ENCODE results near the gene GDPD1. TPM values are rescaled to one million over a fixed set of nuclear protein-coding genes. Genes with fewer than 3 reads are reported as not detected.

Gene GDPD1
- total RNA-seq, 1 experiment from 2014 or later, result 2.6 TPM

DNA sequence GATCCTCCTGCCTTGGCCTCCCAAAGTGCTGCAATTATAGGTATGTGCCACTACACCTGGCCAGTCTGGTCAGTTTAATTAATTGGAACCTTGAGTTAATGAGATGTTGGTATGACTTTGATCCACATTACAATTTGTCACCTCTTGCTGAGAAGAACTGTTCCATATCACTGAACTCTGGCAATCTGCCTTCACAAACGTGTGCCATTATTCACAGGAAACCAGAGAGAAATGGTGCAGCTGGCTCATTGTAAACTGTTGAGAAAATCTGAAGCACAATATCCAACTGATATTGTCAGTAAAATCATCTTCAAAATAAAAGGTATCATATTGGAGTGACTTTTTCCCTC, 71.8 kb downstream of the GDPD1 start:
- Histone ChIP-seq H4K5ac (ENCODE audit: insufficient read length, low read depth, low read length) (no peak overlapping the region), H3K14ac (ENCODE audit: insufficient read depth, low read length) (no peak overlapping the region), H3K79me2 (ENCODE audit: insufficient read depth, low read length) (no peaks in the 10 kb centered on the region), H3K79me1 (ENCODE audit: insufficient read depth, low read depth, low read length, poor library complexity, severe bottlenecking) (no peaks in the 10 kb centered on the region), H3K27ac (ENCODE audit: insufficient read length, low read depth, low read length) (no peak overlapping the region), H4K91ac (ENCODE audit: insufficient read length, low read depth, low read length) (no peak overlapping the region), H2AK5ac (ENCODE audit: insufficient read length, low read length) (no peak overlapping the region), H3K18ac (ENCODE audit: insufficient read length, low read depth, low read length) (no peak overlapping the region), H2AFZ (ENCODE audit: low read length) (no peak overlapping the region), H2BK120ac (ENCODE audit: low read depth, low read length, poor library complexity, severe bottlenecking) (no peak overlapping the region), H4K20me1 (ENCODE audit: control insufficient read depth, insufficient read depth, insufficient read length) (no peaks in the 10 kb centered on the region), H3T11ph (ENCODE audit: low read length) (no peak overlapping the region), H3K9me3 (ENCODE audit: control insufficient read depth, low read depth, low read length) (no peaks in the 10 kb centered on the region), H2BK15ac (ENCODE audit: low read depth, low read length) (no peak overlapping the region), H3K23ac (ENCODE audit: insufficient read length, low read depth, low read length) (no peak overlapping the region), H2BK20ac (ENCODE audit: low read depth, low read length, poor library complexity, severe bottlenecking) (no peak overlapping the region), H4K8ac (replicated peaks; ENCODE audit: insufficient read length, low read depth, low read length) (no peak overlapping the region), H3K4me1 (ENCODE audit: insufficient read depth, low read length) (no peaks in the 10 kb centered on the region; the same call in 1 of the 2 replicates), H3K9ac (ENCODE audit: extremely low read depth, insufficient read length, low read length) (no peak overlapping the region), H3K4ac (ENCODE audit: low read depth, low read length) (no peak overlapping the region), H3K4me2 (ENCODE audit: insufficient read depth, insufficient read length, low read length) (no peak overlapping the region), H2BK12ac (ENCODE audit: insufficient read length, low read depth, low read length) (no peak overlapping the region), H3K56ac (ENCODE audit: insufficient read length, low read depth, low read length) (no peak overlapping the region), H3K23me2 (ENCODE audit: insufficient read length, low read depth, low read length, poor library complexity, severe bottlenecking) (no peaks in the 10 kb centered on the region), H3K27me3 (ENCODE audit: insufficient read depth, low read length) (no peaks in the 10 kb centered on the region; the same call in 1 of the 2 replicates), H2BK5ac (ENCODE audit: insufficient read length, low read length) (no peak overlapping the region)
- no CpG with 5 or more reads among the region's 1 CpG for WGBS (ENCODE audit: extremely low coverage, insufficient read length, low lambda C conversion rate)
- H3K4me3 Mint-ChIP-seq, result no peak overlapping the region
- no peak overlapping the region for H3K27ac Mint-ChIP-seq
- H3K4me1 Mint-ChIP-seq, result peaks cover 17 to 23% of the 10 kb centered on the region in 2 experiments
- H3K36me3 Mint-ChIP-seq (ENCODE audit: insufficient read depth in 1 of 3, low read depth in 3 of 3), result peaks cover 0 to 2% (median 0%) of the 10 kb centered on the region in 3 experiments; a peak in 1 of 7 replicates
- H3K9me3 Mint-ChIP-seq, result no peaks in the 10 kb centered on the region
- no peak for DNase-seq
- no peak for TF ChIP-seq CTCF (conservative IDR thresholded peaks at IDR 0.05)
- H3K27me3 Mint-ChIP-seq (ENCODE audit: low read depth), result peaks cover 37% of the 10 kb centered on the region
